Activated naive CD8-positive, alpha-beta T cell treated with anti-CD3 and anti-CD28 coated beads, Interleukin-2, amount 50 U/mL, for 16 hours (primary cell): ENCODE measurements around the gene RBFOX1.

ENCODE experiments used
- DNase-seq: peaks from one replicate; pipeline ENCODE4 v3.0.0-alpha.2; 2020; ENCODE audit warnings: low read depth, low spot score

RBFOX1 gene

DNA sequence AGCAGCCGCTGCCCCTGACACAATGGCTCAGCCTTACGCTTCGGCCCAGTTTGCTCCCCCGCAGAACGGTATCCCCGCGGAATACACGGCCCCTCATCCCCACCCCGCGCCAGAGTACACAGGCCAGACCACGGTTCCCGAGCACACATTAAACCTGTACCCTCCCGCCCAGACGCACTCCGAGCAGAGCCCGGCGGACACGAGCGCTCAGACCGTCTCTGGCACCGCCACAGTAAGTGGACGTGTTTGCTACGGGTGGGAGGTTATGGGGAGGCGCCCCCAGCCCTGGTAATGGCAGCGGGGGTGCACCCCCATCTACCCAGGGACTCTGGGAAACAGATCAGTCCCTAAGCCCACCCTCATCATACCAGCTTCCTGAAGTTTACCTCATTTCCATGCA is 185.5 kb downstream of the RBFOX1 start:
- no peak for DNase-seq

DNA sequence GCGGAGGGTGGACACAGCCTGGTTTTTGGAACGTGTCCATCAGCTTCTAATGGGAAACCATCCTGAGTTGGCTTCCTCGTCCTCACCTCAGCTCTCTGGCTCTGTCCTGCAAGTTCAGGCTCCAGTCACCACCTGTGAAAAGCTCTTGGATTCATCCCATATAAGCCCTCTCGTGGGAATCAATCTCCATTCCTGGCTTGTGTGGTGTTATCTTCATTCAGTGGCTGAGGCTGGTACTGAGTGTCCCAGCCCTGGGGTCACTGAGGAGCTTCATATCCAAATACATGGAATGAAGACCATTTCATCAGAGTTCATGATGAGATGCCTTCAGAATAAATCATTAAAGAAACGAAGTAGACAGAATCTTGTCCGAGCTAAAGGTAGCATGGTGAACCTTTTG is 189.2 kb downstream of the RBFOX1 start:
- no peak for DNase-seq

DNA sequence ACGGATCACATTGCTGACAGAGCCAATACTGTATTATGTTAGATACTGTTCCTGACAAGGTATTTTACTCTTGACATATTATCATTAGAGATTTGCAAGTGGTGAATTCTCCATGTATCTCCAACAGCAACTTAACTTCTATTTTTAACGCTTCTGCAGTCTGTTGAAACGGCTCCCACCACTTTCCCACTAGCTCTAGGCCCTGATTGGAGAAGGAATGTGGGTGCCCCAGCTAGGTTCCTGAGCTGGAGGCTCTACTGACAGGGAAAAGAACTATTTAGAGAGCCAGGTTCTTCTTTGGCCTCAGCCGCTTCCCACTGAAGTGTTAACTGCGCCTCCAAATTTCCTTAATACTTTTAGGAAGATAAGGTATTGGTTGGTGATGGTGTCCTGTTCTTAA is 191.8 kb downstream of the RBFOX1 start:
- no peak for DNase-seq

- DNase-seq: no peak
These were observed 194.1 kb downstream of the RBFOX1 start for GRCh38 chr16:7526736-7527135.

DNA sequence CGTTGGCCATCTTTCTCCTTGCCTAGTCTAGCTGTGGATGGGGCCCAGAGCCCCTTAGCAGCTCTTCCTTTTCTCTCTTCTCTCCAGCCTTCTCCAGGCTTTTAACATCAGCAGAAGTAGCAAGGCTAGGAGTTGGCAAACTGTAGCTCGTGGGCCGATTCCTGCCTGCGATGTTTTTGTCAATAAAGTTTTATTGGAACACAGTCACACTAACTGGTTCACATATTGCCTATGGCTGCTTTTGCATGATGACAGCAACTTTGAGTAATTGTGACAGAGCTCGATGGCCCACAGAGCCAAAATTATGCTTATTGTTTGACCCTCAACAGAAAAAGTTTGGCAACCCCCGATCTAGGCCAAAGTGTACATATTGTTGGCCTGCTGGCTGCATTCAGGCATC is 199.9 kb downstream of the RBFOX1 start:
- DNase-seq: no peak

DNA sequence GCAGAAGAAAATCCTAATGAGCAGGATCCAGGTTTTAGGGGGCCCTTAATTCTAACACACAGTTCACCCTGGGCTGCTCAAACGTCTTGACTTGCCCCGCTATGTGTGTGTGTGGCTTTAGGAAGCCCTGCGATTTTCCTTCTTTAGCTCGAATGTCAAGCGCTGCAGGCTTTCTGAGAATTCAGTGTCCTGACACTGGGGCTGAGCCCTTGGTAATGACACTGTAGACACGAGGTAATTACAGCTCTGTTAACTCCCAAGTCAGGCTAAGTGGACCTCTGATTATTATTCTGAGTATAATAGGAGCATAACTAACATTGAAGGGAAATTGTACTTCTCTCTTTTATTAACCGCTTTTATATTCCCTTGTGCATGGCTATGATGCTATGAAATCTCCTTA is 202.1 kb downstream of the RBFOX1 start:
- DNase-seq: no peak

DNA sequence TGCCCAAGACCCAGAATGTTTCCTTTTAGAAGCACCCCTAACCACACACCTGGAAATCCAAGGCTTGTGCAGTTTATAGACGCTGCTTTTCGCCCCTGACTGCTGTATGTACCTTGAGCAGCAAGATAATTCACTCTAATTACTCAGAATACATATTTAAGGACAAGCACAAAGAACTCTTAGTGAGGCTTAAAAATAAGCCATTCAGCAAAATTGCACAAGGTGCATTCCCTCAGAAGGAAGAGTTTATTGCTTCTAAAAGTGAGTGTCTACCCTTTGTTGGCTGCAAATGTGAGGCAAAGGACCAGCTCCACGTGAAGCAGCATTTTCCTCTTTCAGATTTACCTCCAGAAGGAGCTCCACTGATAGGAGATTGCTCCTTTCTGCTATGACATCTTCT is 208.4 kb downstream of the RBFOX1 start:
- no peak for DNase-seq

GRCh38 chr16:7545251-7545650 is 212.6 kb downstream of the RBFOX1 start:
- DNase-seq: no peak

DNA sequence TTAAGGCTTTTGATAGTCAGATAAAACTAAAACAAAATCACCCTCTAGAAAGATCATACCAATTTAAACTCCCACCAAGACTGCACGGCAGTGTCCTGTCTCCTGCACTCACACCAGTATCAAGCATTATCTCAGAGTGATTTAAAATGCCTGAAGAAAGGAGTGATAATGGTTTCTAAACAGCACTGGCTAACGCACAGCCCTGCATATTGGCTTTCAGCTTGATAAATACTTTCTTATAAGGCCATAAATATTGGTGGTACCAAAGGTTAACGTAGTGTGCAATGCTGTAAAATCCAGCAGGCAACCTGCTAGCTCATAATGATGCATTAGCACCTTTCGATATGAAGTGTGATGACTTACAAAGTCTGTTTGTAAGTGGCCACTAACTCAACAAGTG is 214.3 kb downstream of the RBFOX1 start:
- no peak for DNase-seq

- no peak for DNase-seq
These were observed 215.1 kb downstream of the RBFOX1 start for GRCh38 chr16:7547736-7548135.

DNA sequence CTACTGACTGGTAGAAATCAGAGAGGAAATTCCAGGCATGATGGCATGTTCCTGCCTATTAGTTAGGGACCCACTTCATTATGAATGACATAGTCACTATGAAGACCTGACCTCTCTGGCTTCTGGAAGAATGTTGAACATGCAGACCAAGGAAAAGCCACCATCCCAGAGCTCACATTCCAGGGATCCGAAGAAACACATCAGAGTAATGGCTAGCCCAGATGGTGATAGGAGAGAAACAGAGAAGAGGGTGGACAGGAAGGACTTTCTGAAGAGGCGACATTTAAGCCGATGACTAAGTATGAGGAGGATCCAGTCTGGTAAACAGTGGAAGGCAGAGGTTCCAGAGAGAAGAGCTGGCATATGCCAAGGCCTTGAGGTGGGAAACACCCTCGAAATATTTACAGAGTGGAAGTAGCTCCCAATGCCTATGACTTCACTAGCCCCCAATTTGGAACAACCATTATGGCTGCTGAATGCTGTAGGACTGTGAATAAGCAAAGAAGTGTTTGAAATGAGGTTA is 216.2 kb downstream of the RBFOX1 start:
- DNase-seq: no peak

DNA sequence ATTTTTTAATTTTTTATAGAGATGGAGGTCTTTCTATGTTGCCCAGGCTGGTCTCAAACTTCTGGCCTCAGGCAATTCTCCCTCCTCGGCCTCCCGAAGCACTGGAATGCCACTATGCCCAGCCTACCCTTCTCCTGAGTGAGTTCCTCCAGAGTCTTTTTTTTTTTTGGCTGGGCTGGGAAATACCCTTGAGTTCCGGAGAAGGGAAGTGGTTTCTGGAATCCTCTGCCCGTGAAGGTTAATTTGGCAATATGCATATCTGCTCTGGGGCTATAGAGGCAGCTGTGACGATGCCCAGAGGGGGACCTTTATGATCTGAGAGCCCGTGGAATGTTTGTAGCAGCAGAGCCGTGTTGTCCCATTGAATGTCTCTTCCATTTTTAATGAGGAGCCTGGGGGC is 217.5 kb downstream of the RBFOX1 start:
- no peak for DNase-seq

DNA sequence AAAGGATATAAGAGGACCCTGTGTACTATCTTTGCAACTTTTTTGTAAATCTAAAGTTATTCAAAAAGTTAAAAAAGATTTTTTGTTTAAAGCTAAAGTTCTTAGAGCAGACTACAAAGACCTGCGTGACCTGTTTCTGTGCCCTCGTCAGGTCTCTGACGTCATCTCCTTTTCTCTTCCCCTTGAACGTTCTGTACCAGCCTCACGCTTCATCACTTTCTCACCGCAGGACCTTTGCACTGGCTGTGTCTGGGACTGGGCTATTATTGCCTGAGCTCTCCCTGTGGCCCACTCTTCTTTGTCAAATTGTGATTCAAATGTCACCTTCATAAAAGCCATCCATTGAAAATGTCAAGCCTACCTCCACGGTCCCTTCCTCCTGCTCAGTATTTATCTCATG is 222.8 kb downstream of the RBFOX1 start:
- DNase-seq: no peak

DNA sequence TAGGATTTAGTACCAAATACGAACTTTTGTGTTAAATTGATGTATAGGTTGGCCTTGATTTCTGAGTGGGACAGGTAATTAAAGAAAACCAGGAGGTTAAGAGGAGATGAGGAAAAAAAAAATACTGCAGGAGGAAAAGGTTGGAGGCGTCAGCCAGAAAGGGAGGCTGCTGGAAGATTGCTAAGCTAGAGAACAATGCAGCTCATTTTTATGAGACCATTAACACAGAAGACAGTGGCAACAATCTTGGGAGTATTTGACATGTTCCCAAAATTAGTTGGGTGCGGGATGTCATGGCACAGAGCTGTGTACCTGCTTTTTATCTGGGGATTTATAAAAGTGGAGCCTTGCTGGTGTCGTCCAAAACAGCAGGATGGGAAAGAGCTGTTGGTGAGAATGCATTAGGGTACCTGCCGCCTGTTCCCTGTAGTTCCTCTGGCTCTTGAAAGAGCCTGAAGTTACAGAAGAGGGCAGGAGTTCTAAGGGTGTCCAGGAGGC is 229.3 kb downstream of the RBFOX1 start:
- DNase-seq: no peak

DNA sequence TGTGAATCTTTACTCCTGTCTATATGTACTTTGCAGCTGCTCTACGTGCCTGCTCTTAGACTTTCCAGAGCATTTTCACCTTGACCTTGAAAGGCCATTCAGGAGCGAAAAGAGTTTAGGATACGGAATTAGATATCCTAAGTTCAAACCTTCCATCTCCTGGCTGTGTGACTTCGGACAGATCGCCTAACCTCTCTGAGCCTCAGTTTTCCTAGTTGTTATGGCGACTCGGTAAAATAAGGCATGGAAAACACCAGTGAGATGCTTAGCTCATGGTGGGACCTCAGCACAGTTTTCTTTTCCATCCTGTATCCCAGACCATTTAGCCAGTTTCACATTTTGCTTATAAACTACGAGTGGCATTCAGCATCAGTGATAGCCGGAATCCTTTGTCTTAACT is 233.7 kb downstream of the RBFOX1 start:
- DNase-seq: no peak

- no peak for DNase-seq
These were observed 238.7 kb downstream of the RBFOX1 start for GRCh38 chr16:7571366-7571765.

GRCh38 chr16:7577588-7577987 is 244.9 kb downstream of the RBFOX1 start:
- DNase-seq: no peak

GRCh38 chr16:7579454-7579853 is 246.8 kb downstream of the RBFOX1 start:
- DNase-seq: no peak

- DNase-seq: no peak
These were observed 248.5 kb downstream of the RBFOX1 start for GRCh38 chr16:7581175-7581574.

DNA sequence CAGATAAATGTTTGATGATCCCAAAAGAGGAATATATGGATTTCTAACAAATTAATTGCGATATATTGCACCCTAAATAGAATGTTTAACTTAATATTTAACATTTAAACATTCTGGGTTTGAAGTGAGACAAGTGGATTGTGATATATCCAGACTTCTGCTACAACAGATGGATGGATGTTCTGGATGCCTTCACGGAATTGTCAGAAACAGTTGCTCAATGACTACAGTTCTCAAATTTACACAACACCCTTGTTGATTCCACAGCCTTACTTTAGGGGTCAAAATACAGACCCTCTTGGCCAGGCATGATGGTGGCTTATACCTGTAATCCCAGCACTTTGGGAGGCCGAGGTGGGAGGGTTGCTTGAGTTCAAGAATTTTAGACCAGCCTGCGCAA is 250.8 kb downstream of the RBFOX1 start:
- no peak for DNase-seq

- no peak for DNase-seq
These were observed 251.9 kb downstream of the RBFOX1 start for GRCh38 chr16:7584561-7584960.

DNA sequence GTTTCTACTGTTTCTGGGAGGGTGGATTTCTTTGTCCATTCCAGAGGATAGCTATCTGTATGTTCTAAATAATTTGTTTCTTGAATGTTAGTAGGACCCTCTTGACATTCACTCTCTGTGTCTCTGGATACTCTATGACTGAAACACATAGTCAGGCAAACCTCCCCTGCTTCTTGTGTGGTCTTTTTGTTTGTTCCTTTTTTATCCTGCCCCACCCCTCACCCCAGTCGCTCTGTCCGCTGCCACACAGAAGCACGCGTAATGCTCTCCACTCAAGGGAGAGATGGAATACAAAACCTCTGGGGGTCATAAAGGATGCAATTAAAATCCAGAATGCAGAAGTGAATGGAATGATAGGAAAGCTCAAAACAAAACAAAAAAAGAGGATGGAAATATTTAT is 253.1 kb downstream of the RBFOX1 start:
- no peak for DNase-seq

DNA sequence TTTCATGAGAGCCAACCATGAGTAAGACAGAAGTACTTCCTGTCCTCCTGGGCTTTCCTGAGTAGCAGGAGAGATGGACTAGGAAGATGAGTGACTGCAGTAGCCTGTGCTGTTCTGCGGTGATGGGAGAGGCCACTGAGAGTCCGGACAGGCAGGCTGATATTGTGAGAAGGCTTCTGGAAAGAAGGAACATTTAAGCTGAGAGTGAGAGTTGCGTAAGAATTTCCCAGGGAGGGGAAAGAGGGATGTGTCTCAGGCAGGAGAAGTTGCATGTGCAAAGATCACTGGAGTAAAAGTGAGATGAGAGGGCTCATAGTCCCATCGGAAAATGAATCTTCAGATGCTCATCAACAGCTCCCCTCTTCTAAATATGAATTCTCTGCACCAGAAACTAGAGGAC is 258.3 kb downstream of the RBFOX1 start:
- no peak for DNase-seq

- no peak for DNase-seq
These were observed 263.7 kb downstream of the RBFOX1 start for GRCh38 chr16:7596308-7596707.
